HG02973 (cell line): Measurements from ENCODE around the gene SERTAD2.

Experiments used
- ATAC-seq: cut with Tn5 transposase; IDR thresholded peaks from one replicate; pipeline ENCODE4 v1.9.1; 2021; ENCODE audit warnings: moderate library complexity; ENCODE audit not compliant: unreplicated experiment

SERTAD2 gene

GRCh38 chr2:64610316-64610855, 43.3 kb downstream of the SERTAD2 start:
- ATAC-seq, result no peak

GRCh38 chr2:64609942-64610281, 43.8 kb downstream of the SERTAD2 start:
- ATAC-seq, result no peak

- peak; percentile 28 for ATAC-seq
These were observed 44.3 kb downstream of the SERTAD2 start for GRCh38 chr2:64609227-64609941.

GRCh38 chr2:64608867-64609226, 44.9 kb downstream of the SERTAD2 start:
- ATAC-seq, result no peak

- ATAC-seq, result no peak
These were observed 46.1 kb downstream of the SERTAD2 start for GRCh38 chr2:64607381-64608304.

GRCh38 chr2:64606479-64607363, 47.0 kb downstream of the SERTAD2 start:
- peak; percentile 79 for ATAC-seq

- ATAC-seq, result no peak
These were observed 47.7 kb downstream of the SERTAD2 start for GRCh38 chr2:64605991-64606478.

- no peak for ATAC-seq
These were observed 48.7 kb downstream of the SERTAD2 start for GRCh38 chr2:64605026-64605471.

GRCh38 chr2:64604155-64604554, 49.6 kb downstream of the SERTAD2 start:
- no peak for ATAC-seq

GRCh38 chr2:64602436-64602835, 51.3 kb downstream of the SERTAD2 start:
- no peak for ATAC-seq

- no peak for ATAC-seq
These were observed 51.8 kb downstream of the SERTAD2 start for GRCh38 chr2:64601785-64602391.

GRCh38 chr2:64601034-64601754, 52.5 kb downstream of the SERTAD2 start:
- ATAC-seq, result no peak

GRCh38 chr2:64599469-64599868, 54.2 kb downstream of the SERTAD2 start:
- no peak for ATAC-seq

GRCh38 chr2:64598226-64598625, 55.5 kb downstream of the SERTAD2 start:
- no peak for ATAC-seq

GRCh38 chr2:64595397-64596176, 58.1 kb downstream of the SERTAD2 start:
- ATAC-seq, result no peak

GRCh38 chr2:64594226-64594989, 59.3 kb downstream of the SERTAD2 start:
- ATAC-seq, result no peak

- no peak for ATAC-seq
These were observed 60.6 kb downstream of the SERTAD2 start for GRCh38 chr2:64593035-64593655.

GRCh38 chr2:64591188-64591587, 62.5 kb downstream of the SERTAD2 start:
- ATAC-seq, result no peak
